NCI-H187 (cell line): ENCODE results near the gene FSD2.
"Not testable (repeated sequence)": the region's sequence is repeated elsewhere in the genome, so short reads cannot be mapped to it uniquely, and the experiment has no call there.

Experiments
- DNase-seq, 2 experiments: peaks; one replicate each; lab custom pipeline; 2025; lab: John Stamatoyannopoulos, UW

FSD2 gene

DNA sequence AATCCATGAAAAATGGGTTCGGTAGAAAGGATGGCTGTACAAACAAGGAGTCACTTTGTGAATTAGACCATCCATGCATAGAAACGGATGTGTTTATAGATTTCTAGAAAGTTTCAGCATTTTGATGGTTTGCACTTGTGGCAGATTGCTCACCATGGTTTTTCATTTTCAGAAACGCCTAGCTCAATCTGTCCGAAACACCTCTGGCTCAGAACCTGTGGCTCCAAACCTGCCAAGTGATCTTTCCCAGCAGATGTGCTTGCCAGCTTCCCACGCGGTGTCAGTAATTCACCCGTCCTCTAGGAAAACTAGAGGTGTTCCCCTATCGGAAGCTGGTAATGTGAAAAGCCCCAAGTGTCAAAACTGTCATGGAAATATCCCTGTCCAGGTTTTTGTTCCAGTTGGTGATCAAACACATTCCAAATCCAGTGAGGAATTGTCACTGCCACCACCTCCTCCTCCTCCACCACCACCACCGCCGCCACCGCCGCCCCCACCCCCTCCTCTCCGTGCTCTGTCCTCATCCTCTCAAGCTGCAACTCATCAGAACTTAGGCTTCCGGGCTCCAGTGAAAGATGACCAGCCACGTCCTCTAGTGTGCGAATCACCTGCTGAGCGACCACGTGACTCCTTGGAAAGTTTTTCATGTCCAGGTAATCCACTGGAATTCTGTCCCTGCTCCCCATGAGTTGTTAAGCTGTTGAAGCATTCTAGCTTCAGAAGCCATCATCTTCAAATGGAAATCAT, 24.7 kb upstream of the FSD2 start:
- no peak for DNase-seq

DNA sequence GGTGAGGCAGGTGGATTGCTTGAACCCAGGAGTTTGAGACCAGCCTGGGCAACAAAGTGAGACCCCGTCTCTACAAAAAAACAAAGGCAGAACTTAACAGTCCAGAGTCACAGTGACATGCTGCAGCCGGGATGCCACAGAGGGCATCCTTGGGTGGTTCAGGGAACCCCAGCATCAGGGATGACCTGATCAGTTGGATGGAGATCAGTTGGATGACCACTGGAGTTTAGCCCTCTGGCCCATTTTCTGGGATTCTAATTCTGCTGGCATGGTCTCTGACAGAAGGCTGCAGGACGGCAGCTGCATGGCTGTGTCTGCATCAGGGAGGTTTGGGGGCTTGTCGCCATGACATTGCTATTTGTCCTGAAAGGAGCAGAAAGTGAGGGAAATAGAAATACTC, 23.4 kb upstream of the FSD2 start:
- no peak for DNase-seq

DNA sequence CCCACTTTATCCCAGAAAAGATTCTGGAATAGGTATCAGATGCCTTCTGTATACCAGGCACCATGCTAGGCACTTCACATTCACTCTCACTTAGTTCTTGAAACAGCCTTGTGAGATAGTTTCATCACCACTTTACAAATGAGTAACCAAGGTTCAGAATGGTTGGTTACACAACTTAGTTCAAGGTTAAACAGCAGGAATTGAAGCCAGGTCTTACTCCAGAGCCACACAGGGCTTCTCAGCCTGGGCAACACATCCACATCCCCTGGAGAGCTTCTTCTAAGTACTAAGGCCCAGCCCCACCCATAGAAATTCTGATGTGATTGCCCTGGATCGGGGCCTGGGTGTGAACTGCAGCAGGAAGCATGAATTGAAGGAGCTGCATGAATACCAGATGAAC, 22.2 kb upstream of the FSD2 start:
- no peak for DNase-seq

DNA sequence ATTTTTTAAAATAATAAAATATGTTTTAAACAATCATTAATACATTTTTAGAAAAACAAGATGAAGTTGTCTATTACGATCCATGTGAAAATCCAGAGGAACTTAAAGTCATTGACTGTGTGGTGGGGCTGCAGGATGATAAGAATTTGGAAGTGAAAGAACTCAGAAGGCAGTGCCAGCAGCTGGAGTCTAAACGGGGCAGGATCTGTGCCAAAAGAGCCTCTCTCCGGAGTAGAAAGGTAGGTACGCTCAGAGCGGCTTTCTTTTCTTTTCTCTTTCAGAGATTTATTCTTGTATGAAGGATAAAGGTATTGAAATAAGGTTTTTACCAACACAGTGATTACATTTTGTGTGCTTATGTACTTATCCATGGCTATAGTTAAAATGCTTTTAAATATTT, 17.2 kb upstream of the FSD2 start:
- no peak for DNase-seq

DNA sequence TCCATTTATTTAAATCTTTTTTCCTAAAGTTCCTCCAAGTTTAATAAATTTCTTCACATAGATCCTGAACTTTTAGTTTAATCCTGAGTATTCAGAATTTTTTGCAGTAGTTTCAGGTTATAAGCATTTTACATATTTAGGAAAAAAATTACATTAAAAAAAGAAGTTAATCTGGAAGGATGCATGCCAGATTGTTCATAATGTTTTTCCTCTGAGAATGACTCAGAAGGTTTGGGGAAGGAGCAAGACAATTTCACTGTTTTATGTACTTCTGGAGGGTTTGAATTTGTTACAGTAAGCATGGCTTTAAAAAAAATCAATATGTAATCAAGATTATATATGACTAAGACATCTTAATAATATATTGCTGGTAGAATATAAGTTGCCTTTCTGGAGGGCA, 16.0 kb upstream of the FSD2 start:
- DNase-seq, result not testable (repeated sequence)

DNA sequence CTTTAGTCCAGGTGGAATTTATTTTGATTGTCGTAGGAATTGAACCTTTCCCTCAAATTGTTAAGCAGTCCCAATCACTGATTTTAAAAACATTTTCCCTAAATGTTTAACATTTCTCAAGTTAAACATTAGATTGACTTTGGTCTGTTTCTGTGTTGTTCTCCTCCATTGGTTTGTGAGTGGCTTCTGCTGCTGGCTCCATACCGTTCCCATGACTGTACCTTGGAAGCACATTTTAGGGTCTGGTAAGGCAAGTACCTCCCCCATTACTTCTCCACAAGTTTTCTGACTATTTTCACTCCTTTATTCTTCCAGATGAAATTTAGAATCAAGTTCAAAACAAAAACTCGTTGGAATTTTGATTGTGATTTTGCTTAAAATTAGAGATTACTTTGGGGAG, 15.5 kb upstream of the FSD2 start:
- not testable (repeated sequence) for DNase-seq

DNA sequence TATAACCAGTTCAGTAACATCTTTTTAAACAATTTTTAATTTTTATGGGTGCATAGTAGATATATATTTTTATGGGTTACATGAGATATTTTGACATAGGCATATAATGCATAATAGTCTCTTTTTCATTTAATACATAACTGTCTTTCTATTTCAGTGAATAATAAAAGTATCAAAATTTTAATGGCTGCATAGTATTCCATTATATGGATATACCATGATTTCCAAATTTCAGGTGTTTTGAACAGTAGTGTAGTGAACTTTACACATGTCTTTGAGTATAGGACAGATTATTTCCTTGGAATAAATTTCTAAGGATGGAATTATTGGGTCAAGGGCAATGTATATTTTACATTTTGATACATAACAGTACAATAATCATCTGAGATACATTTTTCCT, 14.3 kb upstream of the FSD2 start:
- DNase-seq, result no peak

DNA sequence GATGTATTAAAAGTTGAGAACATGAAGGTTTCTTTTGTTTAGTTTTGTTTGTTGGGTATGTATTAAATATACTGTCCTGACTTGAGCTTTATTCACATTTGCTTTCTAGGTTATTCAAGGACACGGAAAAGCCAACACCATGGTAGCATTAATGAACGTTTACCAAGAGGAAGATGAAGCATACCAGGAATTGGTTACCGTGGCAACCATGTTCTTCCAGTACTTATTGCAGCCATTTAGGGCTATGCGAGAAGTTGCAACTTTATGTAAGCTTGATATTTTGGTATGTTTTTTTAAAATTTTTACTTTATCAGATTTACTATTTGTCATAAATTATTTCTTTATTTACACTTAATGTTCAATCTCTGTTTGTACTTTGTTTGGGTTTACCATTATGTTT, 7.1 kb upstream of the FSD2 start:
- no peak for DNase-seq

DNA sequence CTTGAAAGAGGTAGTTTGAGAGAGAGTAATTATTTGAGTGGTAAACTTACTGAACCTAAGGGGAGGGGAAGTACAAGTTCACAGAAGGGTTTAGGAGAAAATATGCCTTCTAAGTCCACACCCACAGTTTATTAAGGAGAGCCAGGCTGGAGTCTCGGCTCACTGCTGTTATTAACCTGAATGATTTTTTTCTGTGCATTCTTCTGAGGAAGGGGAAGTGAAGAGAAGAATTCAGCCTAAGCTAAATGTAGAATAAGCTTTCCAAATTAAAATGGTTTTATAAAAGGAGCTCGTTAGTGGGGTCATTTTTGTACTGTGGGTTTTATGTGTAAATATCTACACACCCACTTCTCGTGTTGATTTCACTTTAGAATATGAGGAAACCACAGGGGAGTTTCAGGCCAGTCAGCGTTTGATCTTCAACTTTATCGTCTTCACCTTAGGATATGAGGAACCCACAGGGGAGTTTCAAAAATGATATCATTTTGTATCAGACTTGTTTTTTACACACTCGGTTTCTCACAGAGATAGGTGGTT, 5.1 kb upstream of the FSD2 start:
- DNase-seq, result no peak

DNA sequence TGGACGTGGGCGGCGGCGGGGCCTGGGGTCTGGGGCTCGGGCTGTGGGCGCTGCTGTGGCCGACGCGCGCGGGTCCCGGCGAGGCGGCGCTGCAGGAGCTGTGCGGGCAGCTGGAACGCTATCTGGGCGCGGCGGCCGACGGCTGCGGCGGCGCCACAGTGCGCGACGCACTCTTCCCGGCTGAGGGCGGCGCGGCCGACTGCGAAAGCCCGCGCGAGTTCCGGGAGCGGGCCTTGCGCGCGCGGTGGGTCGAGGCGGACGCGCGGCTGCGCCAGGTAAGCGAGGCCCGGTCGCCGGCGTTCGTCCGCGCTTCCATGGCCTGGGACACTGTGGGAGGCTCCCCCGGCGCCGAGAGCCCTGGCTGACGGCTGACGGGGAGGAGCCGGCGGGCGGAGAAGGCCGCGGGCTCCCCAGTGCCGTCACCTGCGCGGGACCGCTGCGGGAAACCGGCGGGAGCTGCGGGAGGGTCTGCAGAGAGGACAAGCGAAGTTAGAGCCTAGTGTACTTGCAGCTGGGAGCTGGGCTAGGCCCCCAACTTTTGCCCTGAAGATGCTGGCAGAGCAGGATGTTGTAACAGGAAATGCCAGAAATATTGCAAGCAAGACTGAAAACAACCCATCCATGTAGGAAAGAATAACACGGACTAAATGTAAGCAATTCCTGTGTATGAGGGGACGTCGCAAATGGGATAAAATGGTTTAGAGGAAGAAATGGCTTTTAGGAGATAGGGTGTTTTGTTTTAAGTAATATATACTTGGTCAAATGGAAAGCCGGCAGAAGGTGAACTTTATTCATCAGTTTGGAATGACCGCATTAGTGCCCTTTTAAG, 4.4 kb upstream of the FSD2 start:
- no peak for DNase-seq

DNA sequence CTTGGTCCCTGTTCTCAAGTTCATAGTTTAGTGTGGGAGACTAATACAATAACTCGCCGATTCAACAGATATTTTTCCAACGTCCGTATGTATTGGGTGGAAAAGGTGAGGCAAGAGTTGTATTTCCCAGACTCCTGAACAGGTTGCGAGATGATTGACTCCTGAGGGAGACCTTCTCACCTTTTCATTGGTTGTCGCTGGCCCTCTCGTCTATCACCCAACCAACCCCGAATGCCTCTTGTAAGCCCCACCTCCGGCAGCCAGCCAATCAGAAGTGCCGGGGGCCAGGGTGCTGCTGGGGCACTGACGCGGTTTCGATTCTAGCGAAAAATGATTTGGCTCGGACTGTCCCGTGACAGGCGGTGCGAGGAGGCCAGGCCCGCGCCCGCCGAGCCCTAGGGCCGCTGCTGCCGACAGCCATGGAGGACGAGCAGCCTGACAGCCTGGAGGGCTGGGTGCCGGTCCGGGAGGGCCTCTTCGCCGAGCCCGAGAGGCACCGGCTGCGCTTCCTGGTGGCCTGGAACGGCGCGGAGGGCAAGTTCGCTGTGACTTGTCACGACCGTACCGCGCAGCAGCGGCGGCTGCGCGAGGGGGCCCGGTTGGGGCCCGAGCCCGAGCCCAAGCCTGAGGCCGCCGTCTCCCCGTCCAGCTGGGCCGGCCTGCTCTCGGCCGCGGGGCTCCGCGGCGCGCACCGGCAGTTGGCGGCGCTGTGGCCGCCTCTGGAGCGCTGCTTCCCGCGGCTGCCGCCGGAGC, 3.6 kb upstream of the FSD2 start, which contains the start of gene WHAMM:
Gene WHAMM, plus strand, starts transcription at position 321 of the 753 bp plus-strand sequence. Its CDS starts 99 bp downstream, at position 420.
- peak; percentile 81 to 90 for DNase-seq

DNA sequence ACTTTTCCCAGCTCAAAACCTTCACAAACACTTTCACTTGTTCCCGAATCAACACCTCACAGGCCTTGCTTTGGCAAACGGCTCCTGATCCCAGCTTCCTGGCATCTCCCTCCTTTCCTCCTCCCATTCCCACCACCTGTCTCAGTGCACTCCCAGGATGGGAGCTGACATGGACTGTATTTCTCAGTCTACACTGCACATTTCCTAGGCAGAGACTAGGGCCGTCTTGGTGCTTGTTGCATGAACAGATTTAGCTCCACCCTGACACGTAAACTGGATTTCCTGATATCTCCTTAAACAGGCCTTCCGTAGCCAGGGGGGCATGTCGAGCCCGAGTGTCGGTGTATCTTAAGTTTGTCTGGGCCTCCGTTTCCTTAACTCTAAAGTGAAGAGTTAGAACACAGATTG, 2.8 kb upstream of the FSD2 start:
- DNase-seq, result no peak

DNA sequence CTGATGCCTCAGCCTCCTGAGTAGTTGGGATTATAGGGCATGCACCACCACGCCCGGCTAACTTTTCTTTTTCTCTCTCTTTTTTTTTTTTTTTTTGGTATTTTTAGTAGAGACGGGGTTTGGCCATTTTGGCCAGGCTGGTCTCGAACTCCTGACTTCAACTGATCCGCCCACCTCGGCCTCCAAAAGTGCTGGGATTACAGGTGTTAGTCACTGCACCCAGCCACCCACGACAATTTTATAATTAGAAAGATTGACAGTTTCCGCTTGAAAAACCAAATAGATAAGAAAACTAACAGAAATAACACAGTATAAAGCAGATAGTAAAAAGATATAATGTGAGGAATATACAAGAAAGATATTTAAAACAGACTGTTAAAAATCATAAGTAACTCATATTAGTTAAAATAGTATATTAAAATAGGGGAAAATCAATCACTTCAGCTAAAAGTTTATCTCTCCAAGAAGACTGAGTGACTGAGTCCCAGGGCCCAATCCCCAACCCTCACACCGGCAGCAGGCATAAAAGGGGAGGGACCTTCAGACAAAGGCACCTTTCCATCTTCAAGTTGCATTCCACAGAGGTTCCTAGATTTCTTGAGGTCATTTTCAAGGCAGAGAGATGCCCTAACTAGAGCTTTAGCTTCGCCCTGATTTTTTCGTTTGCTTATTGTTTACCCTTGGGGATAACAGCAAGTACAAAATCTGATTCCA, 2.2 kb upstream of the FSD2 start:
- DNase-seq, result no peak

DNA sequence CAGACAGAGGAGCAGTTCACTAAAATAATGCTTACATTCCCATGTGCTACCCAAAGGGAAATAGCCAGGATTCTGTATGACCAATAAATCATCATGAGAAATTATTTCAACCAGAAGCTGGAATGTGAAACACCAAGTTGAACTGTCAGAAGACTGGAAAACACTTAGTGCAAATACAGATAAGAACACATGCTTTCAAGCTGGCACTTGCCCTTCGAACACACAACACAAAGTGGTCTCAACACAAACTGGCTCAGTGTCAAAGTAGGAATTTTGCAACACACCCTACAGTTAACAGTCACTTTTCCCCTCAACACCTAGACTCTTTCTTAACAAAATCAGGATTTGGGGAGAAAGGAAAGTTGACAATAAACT, 1.3 kb downstream of the FSD2 start:
- DNase-seq, result no peak

DNA sequence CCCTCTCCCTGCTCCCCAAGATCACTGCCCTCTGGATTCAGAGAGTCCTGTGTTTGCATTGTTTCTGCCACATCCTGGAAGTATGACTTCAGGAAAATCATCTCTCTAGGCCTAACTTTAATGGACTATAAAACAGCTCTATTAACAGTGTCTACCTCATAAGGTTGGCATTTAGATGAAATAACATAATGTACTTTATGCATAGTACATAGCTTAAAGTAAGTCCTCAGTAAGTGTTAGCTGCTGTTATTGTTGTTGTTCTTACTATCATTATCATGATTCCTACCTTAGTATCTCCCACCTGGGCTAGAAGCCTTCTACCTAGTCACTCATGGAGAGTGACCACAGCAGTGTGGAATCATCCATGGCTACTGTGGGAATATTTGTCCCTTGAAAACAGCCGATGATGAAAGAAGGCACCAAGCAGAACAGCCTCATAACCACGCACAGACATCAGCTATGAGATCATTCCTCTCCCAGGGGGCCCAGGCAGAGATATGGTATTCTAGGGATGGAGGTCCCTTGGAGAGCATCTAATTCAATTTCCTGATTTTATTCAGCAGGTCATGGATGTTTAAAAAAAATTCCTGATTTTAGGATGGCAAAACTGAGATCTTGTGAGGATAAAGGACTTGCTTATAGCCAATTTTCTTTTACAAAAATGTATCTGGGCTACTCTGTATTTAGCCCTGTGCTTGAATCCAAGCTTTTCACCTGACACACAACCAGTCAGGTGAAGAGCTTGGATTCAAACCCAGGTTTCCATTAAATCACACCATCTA, 1.9 kb downstream of the FSD2 start:
- no peak for DNase-seq

DNA sequence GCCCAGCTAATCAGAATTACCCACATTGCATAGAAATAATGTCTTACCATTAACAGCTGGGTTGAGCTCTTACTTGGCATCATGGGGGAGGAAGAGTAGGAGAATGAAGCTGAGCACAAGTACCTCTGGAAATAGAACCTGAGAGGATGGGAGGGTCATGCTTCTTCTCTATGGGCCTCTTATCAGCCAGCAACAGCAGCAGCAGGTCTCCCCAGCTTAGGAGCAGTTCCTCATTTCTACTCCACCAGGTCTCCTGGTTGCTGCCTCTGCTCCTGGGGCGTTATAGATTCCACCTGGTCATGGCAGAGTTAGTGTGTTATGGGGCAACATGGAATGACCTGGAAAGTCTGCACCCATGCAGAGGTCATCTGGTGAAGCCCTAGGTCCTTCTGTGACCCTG, 3.4 kb downstream of the FSD2 start:
- no peak for DNase-seq

DNA sequence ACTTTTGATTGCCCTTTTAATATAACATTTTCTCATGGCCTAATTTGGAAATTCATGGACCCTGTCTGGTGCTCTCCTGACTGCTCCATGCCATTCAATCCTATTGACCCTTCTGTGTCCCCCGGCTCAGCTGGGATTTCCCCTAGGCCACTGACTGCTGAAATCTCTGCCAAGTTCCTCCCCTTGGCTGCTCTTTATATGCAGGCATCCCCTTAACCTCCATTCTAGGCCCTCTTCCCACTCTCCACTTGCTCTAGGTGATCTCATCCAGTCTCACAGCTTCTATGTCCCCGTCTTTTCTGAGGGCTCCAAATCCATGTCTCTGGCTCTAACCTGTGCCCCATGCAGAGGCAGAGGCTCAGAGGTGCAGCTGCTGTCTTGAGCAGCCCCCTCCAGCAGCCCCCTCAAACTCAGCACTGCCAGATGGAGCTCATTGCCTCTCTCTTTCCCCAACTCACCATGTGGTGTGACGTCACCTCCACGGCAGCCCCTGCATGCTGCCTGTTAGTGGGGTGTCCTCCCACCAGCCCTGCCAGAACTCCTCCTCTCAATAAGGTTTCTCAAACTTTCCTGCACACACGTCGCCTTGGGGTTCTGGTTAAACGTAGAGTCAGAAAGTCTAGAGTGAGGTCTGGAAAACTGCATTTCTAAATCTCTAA, 6.6 kb downstream of the FSD2 start:
- DNase-seq, result no peak

DNA sequence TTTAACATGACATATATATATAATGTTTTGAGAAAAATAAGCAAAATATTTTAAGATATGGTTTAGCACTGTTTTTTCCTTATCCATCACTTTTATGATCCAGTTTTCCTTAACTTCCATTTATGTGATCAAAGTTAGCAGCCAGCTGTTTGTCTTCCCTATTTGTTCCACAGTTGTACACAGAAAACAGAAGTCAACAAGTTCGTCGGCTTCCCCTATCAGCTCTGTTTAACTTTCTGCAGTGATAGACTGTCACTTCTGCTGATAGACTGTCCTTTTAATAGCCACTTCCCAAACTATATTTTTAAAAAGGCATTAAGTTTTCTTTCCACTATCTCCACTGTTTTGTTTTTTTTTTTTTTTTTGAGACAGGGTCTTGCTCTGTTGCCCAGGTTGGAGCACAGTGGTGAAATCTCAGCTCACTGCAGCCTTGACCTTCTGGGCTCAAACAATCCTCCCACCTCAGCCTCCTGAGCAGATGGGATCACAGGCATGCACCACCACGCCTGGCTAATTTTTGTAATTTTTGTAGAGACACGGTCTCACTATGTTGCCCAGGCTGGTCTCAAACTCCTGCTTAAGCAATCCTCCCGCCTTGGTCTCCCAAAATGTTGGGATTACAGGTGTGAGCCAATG, 7.2 kb downstream of the FSD2 start:
- DNase-seq, result no peak

DNA sequence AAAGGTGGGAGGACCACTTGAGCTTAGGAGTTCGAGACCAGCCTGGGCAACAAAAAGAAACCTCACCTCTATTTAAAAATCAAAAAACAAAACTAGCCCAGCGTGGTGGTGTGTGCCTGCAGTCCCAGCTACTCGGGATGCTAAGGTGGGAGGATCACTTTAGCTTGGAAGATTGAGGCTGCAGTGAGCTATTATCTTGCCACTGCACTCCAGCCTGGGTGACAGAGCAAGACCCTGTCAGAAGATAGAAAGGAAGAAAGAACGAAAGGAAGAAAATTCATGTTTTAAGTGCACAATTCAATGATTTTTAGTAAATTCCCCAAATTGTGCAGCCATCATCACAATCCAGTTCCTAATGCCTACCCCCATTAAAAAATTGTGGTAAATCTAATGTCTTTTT, 7.8 kb downstream of the FSD2 start:
- no peak for DNase-seq

DNA sequence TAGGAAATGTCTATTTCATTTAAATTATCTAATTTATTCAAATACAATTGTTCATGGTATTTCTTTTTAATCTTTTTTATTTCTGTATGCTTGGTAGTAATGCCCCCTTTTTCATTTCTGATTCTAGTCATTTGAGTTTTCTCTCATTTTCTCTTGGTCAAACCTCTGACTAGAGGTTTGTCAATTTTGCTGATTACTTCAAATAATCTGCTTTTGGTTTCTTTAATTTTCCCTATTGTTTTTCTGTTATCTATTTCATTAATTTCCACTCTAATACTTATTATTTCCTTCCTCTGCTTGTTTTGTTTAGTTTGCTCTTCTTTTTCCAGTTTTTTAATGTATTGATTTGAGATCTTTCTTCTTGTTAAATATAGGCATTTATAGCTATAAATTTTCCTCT, 12.1 kb downstream of the FSD2 start:
- no peak for DNase-seq
